Activated T-helper 2 cell treated with anti-CD3 and anti-CD28 coated beads, Interferon-gamma antibody, Interleukin-2, Interleukin-4, amounts not matched to agents 10 μg/mL and 5 μg/mL and 100 μg/mL, durations not matched to agents 14 hours and 24 hours and 36 hours (primary cell): ENCODE results near the gene DLG2. TPM values are rescaled to one million over a fixed set of nuclear protein-coding genes. Genes with fewer than 3 reads are reported as not detected.

ENCODE experiments used
- DNase-seq: peaks from one replicate; pipeline ENCODE4 v3.0.0; 2021; ENCODE audit warnings: low spot score
- H3K27ac Mint-ChIP-seq: one replicate; pipeline ENCODE4 v1.8.0; 2021; ENCODE audit warnings: mixed read lengths
- H3K27me3 Mint-ChIP-seq: one replicate; pipeline ENCODE4 v1.8.0; 2021; ENCODE audit warnings: low read depth, mixed read lengths
- H3K36me3 Mint-ChIP-seq: one replicate; pipeline ENCODE4 v1.8.0; 2021; ENCODE audit warnings: low read depth, mixed read lengths
- H3K4me1 Mint-ChIP-seq: one replicate; pipeline ENCODE4 v1.8.0; 2021; ENCODE audit warnings: low read depth, mixed read lengths
- H3K4me3 Mint-ChIP-seq: one replicate; pipeline ENCODE4 v1.8.0; 2021; ENCODE audit warnings: low read depth, mild to moderate bottlenecking, moderate library complexity, mixed read lengths
- H3K9me3 Mint-ChIP-seq: one replicate; pipeline ENCODE4 v1.8.0; 2021; ENCODE audit warnings: mixed read lengths
- intact Hi-C: fragments of 100-400 bp; cut with micrococcal nuclease; formaldehyde crosslinking; loops from one replicate; pipeline ENCODE4 v1.15.1; 2023
- total RNA-seq: library from RNA; stranded (reverse); gene quantifications from 2 replicates; pipeline ENCODE4 v1.2.3, GENCODE V29; 2022

The DLG2 gene
- total RNA-seq, 1 donor from 2014 or later = 1.8 TPM

DNA sequence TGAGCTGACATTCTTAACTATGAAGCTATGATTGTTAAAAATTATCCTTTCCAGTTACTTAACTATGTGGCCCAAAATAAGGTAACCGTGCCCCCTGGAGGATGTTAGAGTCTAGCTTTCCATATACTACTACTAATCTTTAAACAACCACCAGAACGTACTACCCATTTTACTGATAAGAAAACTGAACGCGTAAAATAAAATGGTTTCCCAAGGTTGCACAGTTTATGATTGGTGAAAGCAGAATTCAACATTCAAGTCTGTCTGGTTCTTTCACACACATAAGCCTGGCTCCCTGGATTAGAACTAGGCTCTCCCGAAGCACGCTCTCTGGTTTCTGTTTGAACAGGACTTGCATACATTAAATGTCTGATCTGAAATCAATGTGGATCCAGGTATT is 1903.1 kb downstream of the DLG2 start:
- H3K36me3 Mint-ChIP-seq = no peaks in the 10 kb centered on the region
- H3K27ac Mint-ChIP-seq = no peak overlapping the region
- H3K4me3 Mint-ChIP-seq = peak overlapping the region; percentile 35
- H3K27me3 Mint-ChIP-seq = peaks cover 15% of the 10 kb centered on the region
- H3K9me3 Mint-ChIP-seq = no peaks in the 10 kb centered on the region
- intact Hi-C loops = loop anchor here (1.0 kb wide), 1 partner anchor 431 kb away; no protein-coding TSS in a partner anchor
- DNase-seq = no peak
- H3K4me1 Mint-ChIP-seq = no peaks in the 10 kb centered on the region

DNA sequence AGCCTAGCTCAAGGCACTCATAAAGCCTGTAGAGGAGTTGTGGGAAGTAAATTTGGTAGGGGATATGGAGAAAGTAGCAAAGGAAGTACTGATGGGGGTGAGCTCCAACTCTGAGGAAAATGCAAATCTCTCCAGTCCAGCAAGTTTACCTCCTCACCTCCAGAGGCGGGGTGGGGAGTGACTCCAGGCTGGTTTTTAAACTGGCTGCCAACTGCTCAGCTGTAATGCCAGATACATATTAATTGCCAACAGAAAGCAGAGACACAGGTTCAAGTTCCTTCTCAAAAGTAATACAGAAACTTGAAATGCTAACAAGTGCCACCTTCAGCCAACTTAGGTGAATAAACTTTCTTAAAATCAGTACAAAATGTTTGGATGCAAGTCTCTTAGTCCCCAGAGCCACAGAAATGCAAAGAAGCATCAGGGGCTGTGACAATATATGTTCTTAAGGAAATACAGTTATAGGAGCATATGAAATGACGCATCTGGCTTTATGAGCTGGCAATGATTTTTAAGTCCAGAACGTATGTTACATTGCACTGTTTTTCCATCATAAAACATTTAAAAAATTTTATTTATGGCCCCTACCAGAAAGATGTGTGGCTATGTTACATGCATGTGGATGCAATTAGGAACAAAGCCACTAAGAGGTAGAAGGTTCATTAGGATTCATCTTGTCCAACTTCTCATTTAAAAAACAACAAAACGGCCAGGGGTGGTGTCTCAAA is 1904.6 kb downstream of the DLG2 start:
- H3K4me1 Mint-ChIP-seq = no peaks in the 10 kb centered on the region
- H3K27ac Mint-ChIP-seq = no peak overlapping the region
- no peak for DNase-seq
- H3K27me3 Mint-ChIP-seq = peaks cover 15% of the 10 kb centered on the region
- H3K9me3 Mint-ChIP-seq = no peaks in the 10 kb centered on the region
- no peak overlapping the region for H3K4me3 Mint-ChIP-seq
- intact Hi-C loops = no loop called here
- no peaks in the 10 kb centered on the region for H3K36me3 Mint-ChIP-seq

DNA sequence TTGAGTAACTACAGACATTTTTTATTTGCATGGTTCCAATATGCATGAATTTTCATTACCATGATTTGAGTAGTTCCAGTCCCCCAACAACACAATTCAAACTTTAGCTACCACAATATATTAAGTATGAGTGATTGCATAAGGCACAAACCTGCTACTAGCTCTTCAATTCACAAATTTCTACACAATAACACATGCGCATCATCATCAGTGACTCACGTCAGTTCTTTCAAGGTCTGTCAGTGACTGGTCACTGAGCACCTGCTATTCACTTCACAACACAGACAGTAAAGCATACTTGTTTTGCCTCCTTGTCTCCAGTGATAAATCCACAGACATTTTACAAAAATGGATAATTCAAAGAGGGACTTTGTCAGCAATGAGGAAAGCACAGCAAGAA is 1905.9 kb downstream of the DLG2 start:
- Mint-ChIP-seq H3K9me3 (no peaks in the 10 kb centered on the region), H3K4me3 (no peak overlapping the region), H3K27ac (no peak overlapping the region), H3K4me1 (no peaks in the 10 kb centered on the region), H3K36me3 (no peaks in the 10 kb centered on the region), H3K27me3 (peaks cover 15% of the 10 kb centered on the region)
- no peak for DNase-seq
- intact Hi-C loops = no loop called here

DNA sequence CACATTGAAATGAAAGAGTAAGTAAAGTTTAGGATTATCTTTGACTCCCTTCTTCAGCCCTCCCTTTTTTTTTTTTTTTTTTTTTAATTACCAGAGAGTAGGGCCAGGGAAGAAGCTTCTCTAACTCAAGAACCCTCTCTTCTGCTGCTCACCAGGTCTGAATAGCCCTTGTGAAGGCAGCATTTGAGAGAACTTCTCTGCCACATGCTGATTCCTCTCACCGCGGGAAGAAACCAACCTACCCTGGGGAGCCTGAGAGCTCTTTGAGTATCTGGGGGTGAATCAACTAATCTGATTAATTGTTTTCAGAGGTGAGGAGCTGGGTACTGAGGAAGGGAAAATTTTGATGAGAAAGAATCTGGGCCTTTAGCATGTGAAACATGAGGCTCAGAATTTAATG is 1906.5 kb downstream of the DLG2 start:
- no peaks in the 10 kb centered on the region for H3K36me3 Mint-ChIP-seq
- H3K9me3 Mint-ChIP-seq = no peaks in the 10 kb centered on the region
- H3K27ac Mint-ChIP-seq = no peak overlapping the region
- no peak for DNase-seq
- H3K27me3 Mint-ChIP-seq = peaks cover 14% of the 10 kb centered on the region
- H3K4me1 Mint-ChIP-seq = no peaks in the 10 kb centered on the region
- H3K4me3 Mint-ChIP-seq = no peak overlapping the region
- intact Hi-C loops = no loop called here

DNA sequence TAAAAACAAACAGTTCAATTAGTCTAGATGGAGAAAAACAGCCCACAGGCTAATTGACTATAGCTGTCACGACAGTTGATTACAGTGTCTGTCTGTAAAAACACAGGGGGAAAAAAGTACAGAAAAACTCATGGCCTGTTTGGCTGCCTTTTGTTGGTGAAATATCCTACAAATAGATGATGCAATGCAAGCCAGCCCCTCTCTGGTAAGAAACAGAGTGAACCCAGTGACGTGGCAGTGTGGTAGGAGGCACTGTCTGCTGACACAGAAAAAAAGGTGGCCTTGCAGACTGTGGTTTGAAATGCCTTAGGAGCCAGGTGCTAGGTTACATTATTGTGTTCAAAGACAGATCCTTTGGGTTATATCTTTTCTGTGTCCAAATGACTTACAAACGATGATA is 1909.6 kb downstream of the DLG2 start:
- H3K36me3 Mint-ChIP-seq = no peaks in the 10 kb centered on the region
- no peaks in the 10 kb centered on the region for H3K9me3 Mint-ChIP-seq
- intact Hi-C loops = no loop called here
- H3K4me3 Mint-ChIP-seq = no peak overlapping the region
- H3K27me3 Mint-ChIP-seq = no peaks in the 10 kb centered on the region
- no peak overlapping the region for H3K27ac Mint-ChIP-seq
- no peaks in the 10 kb centered on the region for H3K4me1 Mint-ChIP-seq
- no peak for DNase-seq

DNA sequence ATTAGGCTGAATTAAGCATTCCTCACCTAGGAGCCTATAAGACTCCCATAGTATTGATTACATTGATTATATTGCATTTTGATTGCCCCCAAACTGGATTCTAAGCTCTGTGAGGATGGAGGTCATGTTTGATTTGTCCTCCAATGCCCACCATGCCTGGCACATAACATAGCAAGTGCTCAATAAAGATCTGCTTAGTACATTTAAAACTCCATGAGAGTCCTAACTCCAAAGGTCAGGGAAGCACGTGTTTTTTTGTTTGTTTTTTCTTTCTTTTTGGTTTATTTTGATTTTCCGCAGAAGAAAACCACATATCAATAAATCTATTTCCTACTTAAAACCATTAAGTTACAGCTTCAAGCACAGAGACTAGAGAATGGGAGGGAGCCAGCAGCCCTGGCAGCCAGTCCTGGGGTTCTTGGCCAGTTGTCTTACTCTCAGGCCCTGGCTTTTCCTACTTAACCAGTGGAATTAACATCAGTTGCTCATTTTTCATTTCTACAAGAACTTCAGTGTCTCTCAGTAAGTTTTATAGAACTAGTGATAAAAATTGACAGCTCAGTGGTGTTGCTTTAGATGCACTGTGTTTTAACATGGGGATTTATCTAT is 1911.1 kb downstream of the DLG2 start:
- intact Hi-C loops = no loop called here
- Mint-ChIP-seq H3K27me3 (no peaks in the 10 kb centered on the region), H3K27ac (no peak overlapping the region), H3K4me3 (no peak overlapping the region), H3K36me3 (no peaks in the 10 kb centered on the region), H3K9me3 (no peaks in the 10 kb centered on the region), H3K4me1 (no peaks in the 10 kb centered on the region)
- DNase-seq = no peak

DNA sequence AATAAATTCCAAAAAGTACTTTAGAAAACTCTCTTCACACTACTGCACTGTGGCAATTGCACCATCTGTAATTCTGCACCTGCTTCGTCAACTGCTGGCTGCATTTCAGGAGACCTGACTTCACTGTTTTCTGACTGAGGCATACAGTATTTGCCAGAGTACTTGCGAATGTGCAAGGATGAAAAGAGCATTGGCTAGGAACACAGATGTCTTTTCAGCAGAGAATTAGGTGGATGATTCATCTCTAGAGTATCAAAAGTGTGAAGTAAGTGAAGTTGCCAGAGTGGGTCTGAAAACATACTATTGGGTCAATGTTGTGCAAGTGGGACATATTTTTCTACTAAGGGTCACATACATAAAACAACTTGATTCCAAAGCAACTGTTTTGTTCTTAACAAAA is 1913.4 kb downstream of the DLG2 start:
- H3K27me3 Mint-ChIP-seq = no peaks in the 10 kb centered on the region
- H3K4me3 Mint-ChIP-seq = no peak overlapping the region
- no peaks in the 10 kb centered on the region for H3K4me1 Mint-ChIP-seq
- intact Hi-C loops = no loop called here
- no peaks in the 10 kb centered on the region for H3K36me3 Mint-ChIP-seq
- H3K9me3 Mint-ChIP-seq = no peaks in the 10 kb centered on the region
- H3K27ac Mint-ChIP-seq = no peak overlapping the region
- DNase-seq = no peak

DNA sequence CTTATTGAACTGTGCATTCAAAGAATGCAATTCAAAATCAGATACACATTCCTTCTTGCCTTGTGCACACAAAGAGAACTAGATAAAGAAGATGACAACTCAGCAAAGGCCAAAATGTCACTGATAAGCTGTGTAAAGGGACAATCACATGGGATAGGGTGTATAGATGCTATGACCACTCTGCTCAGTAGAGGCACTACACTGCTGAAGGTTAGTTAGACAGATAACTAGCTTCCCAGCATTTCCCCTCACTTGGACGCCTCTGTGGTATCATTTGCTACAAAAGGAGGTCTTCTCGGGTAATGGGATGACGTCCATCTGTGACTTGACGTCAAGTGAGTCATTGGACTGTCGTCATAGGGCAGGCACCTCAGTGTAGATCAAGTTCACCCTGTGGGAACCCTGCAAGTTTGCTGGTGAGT is 1916.0 kb downstream of the DLG2 start:
- Mint-ChIP-seq H3K27me3 (no peaks in the 10 kb centered on the region), H3K9me3 (no peaks in the 10 kb centered on the region), H3K4me3 (no peak overlapping the region), H3K27ac (no peak overlapping the region), H3K36me3 (no peaks in the 10 kb centered on the region), H3K4me1 (no peaks in the 10 kb centered on the region)
- intact Hi-C loops = no loop called here
- DNase-seq = no peak

DNA sequence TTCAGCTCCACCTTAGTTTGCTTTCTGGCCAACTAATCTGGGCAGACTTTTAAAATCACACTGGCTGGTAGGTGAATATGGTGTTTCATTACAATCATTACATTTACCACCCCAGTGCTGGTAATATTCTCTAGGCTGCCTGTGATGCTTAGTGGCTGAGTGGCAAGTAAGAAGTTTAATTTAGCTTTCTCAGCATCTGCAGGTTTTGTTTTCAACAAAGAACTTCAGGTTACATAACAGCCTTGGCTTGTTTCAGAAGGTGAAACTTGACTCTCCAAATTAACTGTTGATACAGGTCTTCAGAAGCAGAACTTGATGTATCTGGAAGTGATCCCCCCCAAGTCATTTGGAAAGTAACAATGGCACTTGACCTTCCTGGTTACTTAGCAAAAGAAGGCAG is 1917.7 kb downstream of the DLG2 start:
- H3K27me3 Mint-ChIP-seq = no peaks in the 10 kb centered on the region
- H3K4me1 Mint-ChIP-seq = no peaks in the 10 kb centered on the region
- no peak for DNase-seq
- H3K27ac Mint-ChIP-seq = no peak overlapping the region
- intact Hi-C loops = no loop called here
- no peaks in the 10 kb centered on the region for H3K9me3 Mint-ChIP-seq
- no peaks in the 10 kb centered on the region for H3K36me3 Mint-ChIP-seq
- no peak overlapping the region for H3K4me3 Mint-ChIP-seq

DNA sequence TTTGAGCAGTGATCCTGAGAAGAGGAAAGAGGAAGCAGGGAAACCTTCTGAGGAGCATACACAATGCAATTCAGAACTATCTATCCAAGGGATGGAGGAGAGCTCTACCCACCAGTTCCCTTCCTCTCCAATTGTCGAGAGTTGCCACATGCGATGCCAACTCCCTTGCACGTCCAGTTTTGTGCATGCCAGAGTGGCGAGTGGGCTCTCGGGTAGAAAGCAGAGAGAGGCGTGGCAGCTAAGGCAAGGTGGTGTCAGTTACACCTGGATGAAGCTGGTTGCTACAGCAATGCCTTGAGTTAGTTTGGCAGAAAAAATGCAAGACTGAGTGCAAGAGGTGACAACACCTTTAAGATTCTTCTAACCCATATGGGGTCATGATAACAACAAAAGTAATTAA is 1920.6 kb downstream of the DLG2 start:
- intact Hi-C loops = no loop called here
- H3K4me3 Mint-ChIP-seq = no peak overlapping the region
- no peaks in the 10 kb centered on the region for H3K4me1 Mint-ChIP-seq

DNA sequence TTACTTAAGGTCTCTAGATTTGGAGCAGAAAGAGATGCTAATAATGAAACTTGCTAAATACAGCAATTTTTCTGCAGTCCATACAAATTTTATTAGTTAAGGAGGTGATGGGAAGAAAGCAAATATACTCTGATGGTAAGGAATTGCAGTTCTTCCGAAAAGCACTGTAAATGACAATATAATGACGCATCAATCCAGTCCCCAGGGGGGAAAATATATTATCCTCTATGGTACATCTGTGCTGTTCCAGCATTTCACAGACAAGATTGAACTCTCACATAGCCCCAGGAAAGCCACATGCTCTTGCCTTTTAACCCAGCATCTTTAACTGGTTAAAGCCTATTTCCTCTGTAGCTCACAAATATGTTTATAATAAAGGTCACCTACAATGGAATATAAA is 1924.3 kb downstream of the DLG2 start:
- Mint-ChIP-seq H3K4me1 (no peaks in the 10 kb centered on the region), H3K27me3 (no peaks in the 10 kb centered on the region), H3K27ac (no peak overlapping the region), H3K9me3 (no peaks in the 10 kb centered on the region), H3K4me3 (no peak overlapping the region), H3K36me3 (no peaks in the 10 kb centered on the region)
- DNase-seq = no peak
- intact Hi-C loops = no loop called here

More for the DNA sequence above, 1920.6 kb downstream of the DLG2 start:
- H3K9me3 Mint-ChIP-seq = no peaks in the 10 kb centered on the region
- H3K27me3 Mint-ChIP-seq = no peaks in the 10 kb centered on the region
- no peak for DNase-seq
- H3K27ac Mint-ChIP-seq = no peak overlapping the region
- H3K36me3 Mint-ChIP-seq = no peaks in the 10 kb centered on the region

DNA sequence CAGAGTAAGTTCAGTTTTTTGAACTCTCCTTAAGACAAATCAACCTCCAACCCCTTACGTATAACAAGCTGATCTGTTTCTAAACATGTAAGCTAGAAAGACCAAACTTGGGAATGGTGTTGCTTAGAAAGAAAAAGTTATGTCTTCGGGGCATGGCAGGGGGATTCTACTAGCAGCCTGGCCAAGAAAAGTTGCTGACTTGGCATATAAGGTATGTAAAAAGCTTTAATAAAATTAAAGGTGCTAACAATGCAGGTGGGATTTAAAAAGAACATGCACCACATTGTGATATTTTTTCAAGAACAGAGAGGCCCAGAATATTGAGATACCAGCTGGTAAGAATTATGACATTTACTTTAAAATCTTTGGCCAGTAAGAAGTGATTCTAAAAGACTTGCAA is 1929.6 kb downstream of the DLG2 start:
- Mint-ChIP-seq H3K36me3 (no peaks in the 10 kb centered on the region), H3K9me3 (no peaks in the 10 kb centered on the region), H3K27ac (no peak overlapping the region), H3K4me1 (no peaks in the 10 kb centered on the region), H3K4me3 (no peak overlapping the region), H3K27me3 (no peaks in the 10 kb centered on the region)
- intact Hi-C loops = no loop called here
- DNase-seq = no peak

DNA sequence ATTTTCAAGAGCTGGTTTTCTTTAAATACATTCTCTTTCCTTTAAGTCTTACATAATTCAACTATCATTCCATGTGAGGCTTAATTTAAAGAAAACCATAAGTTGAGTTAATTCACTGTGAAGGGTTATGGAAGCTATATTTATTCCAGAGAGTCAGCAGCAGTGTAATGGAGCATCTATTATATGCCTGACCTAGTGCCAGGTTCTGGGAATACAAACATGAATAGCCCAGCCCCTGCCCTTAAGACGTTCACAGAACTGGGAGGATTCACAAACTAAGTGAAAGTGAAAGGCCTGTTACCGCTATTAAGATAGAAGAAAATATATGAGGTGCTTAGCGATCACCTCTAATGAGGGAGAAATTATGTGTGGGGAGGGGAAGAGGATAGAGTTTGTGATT is 1932.1 kb downstream of the DLG2 start:
- Mint-ChIP-seq H3K27me3 (no peaks in the 10 kb centered on the region), H3K27ac (no peak overlapping the region), H3K4me3 (no peak overlapping the region), H3K36me3 (no peaks in the 10 kb centered on the region), H3K4me1 (no peaks in the 10 kb centered on the region), H3K9me3 (no peaks in the 10 kb centered on the region)
- intact Hi-C loops = no loop called here
- DNase-seq = no peak
